GM12865 (cell line): ENCODE results near the gene THSD7B.
"Not testable (repeated sequence)": the region's sequence is repeated elsewhere in the genome, so short reads cannot be mapped to it uniquely, and the experiment has no call there.

Experiments
- DNase-seq: peaks from one replicate; pipeline ENCODE4 v3.0.0; 2010; ENCODE audit warnings: low read depth
- H3K4me3 ChIP-seq: 2 replicates; pipeline ENCODE4 v1.5.1; 2011; ENCODE audit warnings: mild to moderate bottlenecking, low read depth, low read length, control low read depth
- TF ChIP-seq, protein P1 (sequence below): IDR thresholded peaks from 2 replicates; pipeline ENCODE4 v1.5.1; 2011; ENCODE audit warnings: low read length, control low read depth, low read depth, inconsistent platforms; ENCODE audit not compliant: insufficient read depth; ENCODE audit errors: missing control alignments

Gene THSD7B

DNA sequence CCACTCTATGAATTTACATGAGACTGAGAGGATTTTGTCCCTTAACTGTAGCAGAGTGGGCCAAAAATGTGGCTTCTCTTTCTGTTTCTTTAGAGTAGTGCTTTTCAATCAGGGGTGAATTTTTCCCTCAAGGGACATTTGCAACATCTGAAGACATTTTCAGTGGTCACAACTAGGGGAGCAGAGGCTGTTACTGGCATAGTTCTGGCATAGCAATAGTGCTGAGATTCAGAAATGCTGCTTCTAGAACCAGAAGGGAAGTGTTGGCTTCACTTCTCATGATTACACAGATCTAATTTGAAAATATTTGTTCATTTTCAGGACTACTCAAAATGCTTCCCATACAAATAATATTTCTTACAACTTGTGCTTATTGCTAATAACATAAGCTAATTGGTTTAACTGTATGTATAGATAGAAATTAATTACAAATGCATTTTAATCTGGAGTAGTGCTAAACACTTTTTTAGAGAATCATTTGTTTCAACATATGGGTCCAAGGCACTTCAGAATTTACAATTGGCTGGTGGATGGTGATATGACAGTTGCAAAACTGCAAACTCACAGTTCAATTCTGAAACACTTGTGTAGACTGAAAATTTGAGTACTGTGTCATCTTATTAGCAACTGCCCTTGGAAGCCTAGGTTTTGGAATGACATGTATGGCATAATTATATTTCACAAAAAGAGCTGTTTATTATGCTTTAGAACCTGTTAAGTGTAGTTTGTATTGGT, 526.7 kb downstream of the THSD7B start:
- TF ChIP-seq, protein P1, sequence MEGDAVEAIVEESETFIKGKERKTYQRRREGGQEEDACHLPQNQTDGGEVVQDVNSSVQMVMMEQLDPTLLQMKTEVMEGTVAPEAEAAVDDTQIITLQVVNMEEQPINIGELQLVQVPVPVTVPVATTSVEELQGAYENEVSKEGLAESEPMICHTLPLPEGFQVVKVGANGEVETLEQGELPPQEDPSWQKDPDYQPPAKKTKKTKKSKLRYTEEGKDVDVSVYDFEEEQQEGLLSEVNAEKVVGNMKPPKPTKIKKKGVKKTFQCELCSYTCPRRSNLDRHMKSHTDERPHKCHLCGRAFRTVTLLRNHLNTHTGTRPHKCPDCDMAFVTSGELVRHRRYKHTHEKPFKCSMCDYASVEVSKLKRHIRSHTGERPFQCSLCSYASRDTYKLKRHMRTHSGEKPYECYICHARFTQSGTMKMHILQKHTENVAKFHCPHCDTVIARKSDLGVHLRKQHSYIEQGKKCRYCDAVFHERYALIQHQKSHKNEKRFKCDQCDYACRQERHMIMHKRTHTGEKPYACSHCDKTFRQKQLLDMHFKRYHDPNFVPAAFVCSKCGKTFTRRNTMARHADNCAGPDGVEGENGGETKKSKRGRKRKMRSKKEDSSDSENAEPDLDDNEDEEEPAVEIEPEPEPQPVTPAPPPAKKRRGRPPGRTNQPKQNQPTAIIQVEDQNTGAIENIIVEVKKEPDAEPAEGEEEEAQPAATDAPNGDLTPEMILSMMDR = no peak
- DNase-seq = peak; percentile 52
- H3K4me3 ChIP-seq = no peak overlapping the region

DNA sequence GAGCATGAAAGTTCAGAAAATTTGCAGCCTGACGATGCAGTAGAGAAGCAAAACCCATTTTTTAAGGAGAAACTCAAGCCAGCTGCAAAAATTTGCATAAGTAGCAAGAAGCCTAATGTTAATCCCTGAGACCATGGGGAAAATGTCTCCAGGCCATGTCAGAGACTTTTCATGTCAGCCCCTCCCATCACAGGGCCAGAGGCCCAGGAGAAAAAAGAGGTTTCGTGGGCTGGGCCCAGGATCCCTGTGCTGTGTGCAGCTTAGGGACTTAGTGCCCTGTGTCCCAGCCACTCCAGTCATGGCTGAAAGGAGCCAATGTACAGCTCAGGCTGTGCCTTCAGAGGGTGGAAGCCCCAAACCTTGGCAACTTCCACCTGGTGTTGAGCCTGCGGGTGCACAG, 533.0 kb downstream of the THSD7B start:
- DNase-seq = no peak
- TF ChIP-seq, protein P1 = no peak
- H3K4me3 ChIP-seq = no peak overlapping the region

DNA sequence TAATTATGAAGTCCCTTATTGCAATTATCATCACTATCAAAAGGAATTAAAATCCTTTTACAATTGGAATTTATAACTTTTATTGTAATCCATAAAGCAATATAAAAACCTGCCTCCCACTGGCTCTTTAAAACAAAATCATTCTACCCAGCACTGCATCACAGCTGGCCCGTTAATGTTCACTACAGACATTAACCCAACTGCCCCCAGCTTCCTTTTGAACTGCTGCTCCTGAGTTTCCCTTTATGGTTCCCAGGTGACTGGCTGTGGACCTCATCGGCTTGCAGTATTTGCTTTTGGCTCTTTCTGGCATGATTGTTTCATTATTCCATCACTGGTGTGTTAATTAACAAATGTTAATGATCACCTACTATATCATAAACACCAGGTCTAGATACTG, 535.6 kb downstream of the THSD7B start:
- DNase-seq = no peak
- no peak overlapping the region for H3K4me3 ChIP-seq
- TF ChIP-seq, protein P1 = no peak

DNA sequence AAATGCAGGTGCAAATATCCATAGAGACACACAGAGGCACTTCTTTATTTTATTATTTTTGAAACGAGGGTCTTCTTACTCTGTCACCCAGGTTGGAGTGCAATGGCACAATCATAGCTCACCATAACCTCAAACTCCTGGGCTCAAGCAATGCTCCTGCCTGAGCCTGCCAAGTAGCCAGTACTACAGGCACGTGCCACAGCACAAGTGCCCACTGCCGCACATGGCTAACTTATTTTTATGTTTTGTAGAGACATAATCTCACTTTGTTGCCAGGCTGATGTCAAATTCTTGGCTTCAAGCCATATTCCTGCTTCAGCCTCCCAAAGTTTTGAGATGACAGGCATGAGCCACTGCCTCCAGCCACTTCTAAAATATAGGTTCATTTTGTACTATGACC, 537.6 kb downstream of the THSD7B start:
- no peak for DNase-seq
- TF ChIP-seq, protein P1 = no peak
- no peak overlapping the region for H3K4me3 ChIP-seq

DNA sequence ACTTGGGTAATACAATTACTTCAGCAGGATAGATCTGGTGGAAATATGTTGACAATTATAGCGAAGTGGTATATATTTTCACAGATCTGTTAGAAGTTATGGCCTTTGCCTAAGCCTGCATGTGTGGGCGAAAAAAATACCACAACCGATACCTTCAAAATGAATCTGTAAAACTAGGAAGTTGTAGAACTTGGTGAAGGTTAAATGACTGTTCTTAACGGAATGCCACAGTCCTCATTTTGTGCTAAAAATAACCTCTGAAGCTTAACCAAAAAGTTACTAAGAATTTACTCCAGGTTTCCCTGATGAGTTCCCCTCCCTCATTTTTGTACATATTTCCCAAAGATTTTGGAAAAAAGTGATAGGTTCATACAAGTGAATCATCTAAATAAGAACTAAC, 550.7 kb downstream of the THSD7B start:
- TF ChIP-seq, protein P1 = no peak
- no peak overlapping the region for H3K4me3 ChIP-seq
- DNase-seq = no peak

DNA sequence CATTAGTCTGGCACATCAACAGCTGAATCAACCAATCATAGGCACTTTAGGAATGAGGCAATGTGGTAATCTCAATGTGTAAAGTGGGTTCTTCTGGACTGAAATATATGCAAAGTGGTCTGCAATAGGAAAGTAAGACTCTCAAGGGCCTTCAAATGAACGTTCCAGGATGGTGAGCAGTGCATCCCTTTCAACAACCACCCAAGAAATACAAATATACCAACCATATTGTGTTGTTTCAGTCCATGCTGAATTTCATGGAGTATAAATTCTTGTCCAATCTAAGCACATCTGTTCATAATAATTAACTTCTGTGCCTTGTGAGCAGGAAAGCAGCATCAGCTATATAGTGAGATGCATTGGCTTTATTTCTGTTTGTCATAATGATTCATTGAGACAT, 556.2 kb downstream of the THSD7B start:
- H3K4me3 ChIP-seq = no peak overlapping the region
- TF ChIP-seq, protein P1 = no peak
- no peak for DNase-seq

DNA sequence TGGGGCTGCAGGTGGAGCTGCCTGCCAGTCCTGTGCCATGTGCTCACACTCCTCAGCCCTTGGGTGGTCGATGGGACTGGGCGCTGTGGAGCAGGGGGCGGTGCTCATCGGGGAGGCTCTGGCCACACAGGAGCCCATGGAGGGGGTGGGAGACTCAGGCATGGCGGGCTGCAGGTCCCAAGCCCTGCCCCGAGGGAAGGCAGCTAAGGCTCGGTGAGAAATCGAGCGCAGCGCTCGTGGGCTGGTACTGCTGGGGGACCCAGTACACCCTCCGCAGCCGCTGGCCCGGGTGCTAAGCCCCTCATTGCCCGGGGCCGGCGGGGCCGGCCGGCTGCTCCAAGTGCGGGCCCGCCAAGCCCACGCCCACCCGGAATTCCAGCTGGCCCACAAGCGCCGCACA, 566.2 kb downstream of the THSD7B start:
- DNase-seq = not testable (repeated sequence)

More for the DNA sequence above, 566.2 kb downstream of the THSD7B start:
- not testable (repeated sequence) for H3K4me3 ChIP-seq
